ENCODE data around the gene GFRA4. TPM values are rescaled to one million over a fixed set of nuclear protein-coding genes. Genes with fewer than 3 reads are reported as not detected.

The GFRA4 gene
- total RNA-seq, 2 donors from 2014 or later: not detected

- Mint-ChIP-seq H3K4me3 (no peak overlapping the region), H3K27ac (no peak overlapping the region), H3K27me3 (ENCODE audit: low read depth) (no peaks in the 10 kb centered on the region), H3K9me3 (peaks cover 0 to 3% of the 10 kb centered on the region in 2 donors), H3K4me1 (ENCODE audit: low read depth) (no peaks in the 10 kb centered on the region), H3K36me3 (ENCODE audit: insufficient read depth in 2 of 2) (no peaks in the 10 kb centered on the region)
- ATAC-seq (replicated peaks in 1 of 2) (no peak), DNase-seq (no peak)
These were observed 11.8 kb downstream of the GFRA4 start for GRCh38 chr20:3651204-3651962.

GRCh38 chr20:3648951-3649350, 14.2 kb downstream of the GFRA4 start:
- no peak overlapping the region for H3K27ac Mint-ChIP-seq
- H3K36me3 Mint-ChIP-seq (ENCODE audit: insufficient read depth in 2 of 2): no peaks in the 10 kb centered on the region
- peaks cover 0 to 3% of the 10 kb centered on the region in 2 donors for H3K9me3 Mint-ChIP-seq
- H3K4me1 Mint-ChIP-seq (ENCODE audit: low read depth): no peaks in the 10 kb centered on the region
- no peak for ATAC-seq (replicated peaks in 1 of 2)
- no peaks in the 10 kb centered on the region for H3K27me3 Mint-ChIP-seq (ENCODE audit: low read depth)
- no peak for DNase-seq
- no peak overlapping the region for H3K4me3 Mint-ChIP-seq

- no peak for ATAC-seq (replicated peaks in 1 of 2)
- no peaks in the 10 kb centered on the region for H3K36me3 Mint-ChIP-seq (ENCODE audit: insufficient read depth in 2 of 2)
- H3K4me1 Mint-ChIP-seq (ENCODE audit: low read depth): no peaks in the 10 kb centered on the region
- H3K27me3 Mint-ChIP-seq (ENCODE audit: low read depth): no peaks in the 10 kb centered on the region
- H3K27ac Mint-ChIP-seq: no peak overlapping the region
- no peak overlapping the region for H3K4me3 Mint-ChIP-seq
- DNase-seq: no peak
- no peaks in the 10 kb centered on the region for H3K9me3 Mint-ChIP-seq
These were observed 15.7 kb downstream of the GFRA4 start for GRCh38 chr20:3647473-3647872.

- Mint-ChIP-seq H3K4me1 (ENCODE audit: low read depth) (no peaks in the 10 kb centered on the region), H3K27ac (no peak overlapping the region), H3K36me3 (ENCODE audit: insufficient read depth in 2 of 2) (no peaks in the 10 kb centered on the region), H3K27me3 (ENCODE audit: low read depth) (no peaks in the 10 kb centered on the region), H3K4me3 (no peak overlapping the region), H3K9me3 (no peaks in the 10 kb centered on the region)
- DNase-seq (no peak), ATAC-seq (replicated peaks in 1 of 2) (no peak)
These were observed 16.5 kb downstream of the GFRA4 start for GRCh38 chr20:3646651-3647050.

GRCh38 chr20:3646067-3646440, 17.1 kb downstream of the GFRA4 start:
- Mint-ChIP-seq H3K4me3 (no peak overlapping the region), H3K9me3 (no peaks in the 10 kb centered on the region), H3K4me1 (ENCODE audit: low read depth) (no peaks in the 10 kb centered on the region), H3K27me3 (ENCODE audit: low read depth) (no peaks in the 10 kb centered on the region), H3K36me3 (ENCODE audit: insufficient read depth in 2 of 2) (no peaks in the 10 kb centered on the region), H3K27ac (no peak overlapping the region)
- ATAC-seq (replicated peaks in 1 of 2): no peak
- no peak for DNase-seq

GRCh38 chr20:3645309-3646066, 17.7 kb downstream of the GFRA4 start:
- Mint-ChIP-seq H3K27ac (no peak overlapping the region), H3K27me3 (ENCODE audit: low read depth) (no peaks in the 10 kb centered on the region), H3K9me3 (peaks cover 0 to under 1% of the 10 kb centered on the region in 2 donors), H3K4me3 (no peak overlapping the region), H3K36me3 (ENCODE audit: insufficient read depth in 2 of 2) (peaks cover 0 to 3% of the 10 kb centered on the region in 2 donors), H3K4me1 (ENCODE audit: low read depth) (no peaks in the 10 kb centered on the region)
- no peak for DNase-seq
- no peak for ATAC-seq (replicated peaks in 1 of 2)

- Mint-ChIP-seq H3K4me3 (no peak overlapping the region), H3K27me3 (ENCODE audit: low read depth) (no peaks in the 10 kb centered on the region), H3K36me3 (ENCODE audit: insufficient read depth in 2 of 2) (peaks cover 3 to 7% of the 10 kb centered on the region in 2 donors), H3K27ac (no peak overlapping the region), H3K4me1 (ENCODE audit: low read depth) (no peaks in the 10 kb centered on the region), H3K9me3 (peaks cover 0 to 5% of the 10 kb centered on the region in 2 donors)
- DNase-seq: no peak
- no peak for ATAC-seq (replicated peaks in 1 of 2)
These were observed 22.9 kb downstream of the GFRA4 start for GRCh38 chr20:3640259-3640658.

DNA sequence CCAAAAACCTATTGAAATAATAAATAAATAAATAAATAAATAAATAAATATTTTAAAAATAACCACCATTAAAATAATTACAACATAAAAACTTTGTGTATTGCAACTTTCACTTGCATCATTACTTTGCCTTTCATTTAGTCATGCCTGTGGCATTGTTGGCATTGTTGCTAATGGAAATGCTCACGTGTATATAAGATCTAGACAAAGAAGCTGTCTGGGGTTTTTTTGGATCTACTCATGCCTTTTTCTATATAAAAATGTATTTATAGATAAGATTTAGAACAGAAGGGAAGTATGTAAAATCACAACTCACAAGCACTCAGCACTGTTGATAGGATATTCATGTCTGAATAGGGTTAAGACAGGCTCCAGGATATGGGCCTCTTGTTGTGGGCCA, 27.9 kb downstream of the GFRA4 start:
- peaks cover 0 to 6% of the 10 kb centered on the region in 2 donors for H3K36me3 Mint-ChIP-seq (ENCODE audit: insufficient read depth in 2 of 2)

DNA sequence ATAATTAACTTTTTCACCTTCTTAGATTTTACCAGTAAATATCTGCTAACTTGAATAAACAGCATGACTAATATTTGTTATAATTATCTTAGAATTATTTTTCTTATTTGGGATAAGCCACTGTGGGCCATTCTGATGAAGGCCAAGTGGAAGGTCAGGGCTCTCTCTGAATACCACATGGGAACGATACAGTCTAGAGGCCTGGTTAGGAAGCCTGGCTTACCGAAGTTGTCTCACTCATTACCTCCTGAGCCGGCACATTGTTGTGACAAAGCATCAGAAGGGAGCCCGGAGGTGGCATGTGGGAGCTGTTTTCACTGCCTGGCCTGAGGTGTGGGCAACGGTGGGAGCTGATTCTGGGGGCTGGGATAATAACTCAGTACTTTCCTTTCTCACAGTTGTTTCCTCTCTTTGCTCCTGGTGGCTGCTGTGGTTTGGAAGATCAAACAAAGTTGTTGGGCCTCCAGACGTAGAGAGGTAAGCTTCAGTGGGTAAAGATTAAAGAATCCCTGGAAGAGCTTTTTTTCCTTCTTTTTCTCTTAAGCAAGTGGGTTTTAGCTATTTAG, 29.2 kb downstream of the GFRA4 start:
- Mint-ChIP-seq H3K27ac (no peak overlapping the region), H3K4me3 (no peak overlapping the region), H3K9me3 (no peaks in the 10 kb centered on the region), H3K4me1 (ENCODE audit: low read depth) (no peaks in the 10 kb centered on the region), H3K36me3 (ENCODE audit: insufficient read depth in 2 of 2) (peaks cover 0 to 3% of the 10 kb centered on the region in 2 donors), H3K27me3 (ENCODE audit: low read depth) (no peaks in the 10 kb centered on the region)
- ATAC-seq (replicated peaks in 1 of 2) (no peak), DNase-seq (no peak)

More for the DNA sequence above, 27.9 kb downstream of the GFRA4 start:
- peaks cover 0 to 3% of the 10 kb centered on the region in 2 donors for H3K9me3 Mint-ChIP-seq
- DNase-seq (no peak), ATAC-seq (replicated peaks in 1 of 2) (no peak)
- no peaks in the 10 kb centered on the region for H3K27me3 Mint-ChIP-seq (ENCODE audit: low read depth)
- H3K27ac Mint-ChIP-seq: no peak overlapping the region
- H3K4me1 Mint-ChIP-seq (ENCODE audit: low read depth): no peaks in the 10 kb centered on the region
- no peak overlapping the region for H3K4me3 Mint-ChIP-seq

GRCh38 chr20:3632311-3633004, 30.7 kb downstream of the GFRA4 start:
- H3K27ac Mint-ChIP-seq: no peak overlapping the region
- no peak for ATAC-seq (replicated peaks in 1 of 2)

GRCh38 chr20:3631534-3631933, 31.7 kb downstream of the GFRA4 start:
- H3K4me3 Mint-ChIP-seq: no peak overlapping the region
- ATAC-seq (replicated peaks in 1 of 2): no peak
- H3K4me1 Mint-ChIP-seq (ENCODE audit: low read depth): no peaks in the 10 kb centered on the region
- H3K36me3 Mint-ChIP-seq (ENCODE audit: insufficient read depth in 2 of 2): peaks cover 0 to 3% of the 10 kb centered on the region in 2 donors
- H3K27ac Mint-ChIP-seq: no peak overlapping the region
- no peaks in the 10 kb centered on the region for H3K9me3 Mint-ChIP-seq
- DNase-seq: no peak
- no peaks in the 10 kb centered on the region for H3K27me3 Mint-ChIP-seq (ENCODE audit: low read depth)

More at GRCh38 chr20:3632311-3633004, 30.7 kb downstream of the GFRA4 start:
- H3K4me1 Mint-ChIP-seq (ENCODE audit: low read depth): no peaks in the 10 kb centered on the region
- DNase-seq: no peak
- no peaks in the 10 kb centered on the region for H3K27me3 Mint-ChIP-seq (ENCODE audit: low read depth)
- no peak overlapping the region for H3K4me3 Mint-ChIP-seq
- H3K36me3 Mint-ChIP-seq (ENCODE audit: insufficient read depth in 2 of 2): peaks cover 0 to 3% of the 10 kb centered on the region in 2 donors
- H3K9me3 Mint-ChIP-seq: no peaks in the 10 kb centered on the region

- no peak for DNase-seq
- H3K27me3 Mint-ChIP-seq (ENCODE audit: low read depth): no peaks in the 10 kb centered on the region
- H3K27ac Mint-ChIP-seq: no peak overlapping the region
- no peaks in the 10 kb centered on the region for H3K9me3 Mint-ChIP-seq
- H3K4me1 Mint-ChIP-seq (ENCODE audit: low read depth): no peaks in the 10 kb centered on the region
- H3K4me3 Mint-ChIP-seq: no peak overlapping the region
- H3K36me3 Mint-ChIP-seq (ENCODE audit: insufficient read depth in 2 of 2): peaks cover 0 to 3% of the 10 kb centered on the region in 2 donors
- no peak for ATAC-seq (replicated peaks in 1 of 2)
These were observed 32.8 kb downstream of the GFRA4 start for GRCh38 chr20:3630429-3630828.

DNA sequence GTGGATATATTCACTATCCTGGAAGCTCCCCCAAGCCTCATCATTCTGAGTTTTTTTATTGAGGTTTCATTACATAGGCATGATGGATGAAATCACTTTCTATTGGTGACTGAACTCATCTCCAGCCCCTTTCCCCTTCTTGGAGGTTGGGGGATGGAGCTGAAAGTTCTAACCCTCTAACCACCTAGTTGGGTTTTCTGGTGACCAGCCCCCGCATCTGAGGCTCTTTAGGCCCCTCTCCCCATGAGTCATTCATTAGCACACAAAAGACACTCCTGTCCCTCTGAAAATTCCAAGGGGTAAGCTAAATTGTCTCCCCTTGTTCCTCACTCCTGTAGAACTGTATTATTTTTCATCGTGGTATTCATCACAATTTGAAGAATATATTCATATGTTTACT, 33.3 kb downstream of the GFRA4 start:
- no peaks in the 10 kb centered on the region for H3K27me3 Mint-ChIP-seq (ENCODE audit: low read depth)
- no peak overlapping the region for H3K4me3 Mint-ChIP-seq
- H3K36me3 Mint-ChIP-seq (ENCODE audit: insufficient read depth in 2 of 2): peaks cover 0 to 5% of the 10 kb centered on the region in 2 donors
- DNase-seq: no peak
- H3K9me3 Mint-ChIP-seq: no peaks in the 10 kb centered on the region
- no peak for ATAC-seq (replicated peaks in 1 of 2)
- no peak overlapping the region for H3K27ac Mint-ChIP-seq
- no peaks in the 10 kb centered on the region for H3K4me1 Mint-ChIP-seq (ENCODE audit: low read depth)

Measured in activated T-cell treated with anti-CD3 and anti-CD28 coated beads, Interleukin-2, amount 50 U/mL, for 72 hours (primary cell).